Measurements from ENCODE around the gene COG7.
"Not testable (repeated sequence)": the region's sequence is repeated elsewhere in the genome, so short reads cannot be mapped to it uniquely, and the experiment has no call there.

Gene COG7

DNA sequence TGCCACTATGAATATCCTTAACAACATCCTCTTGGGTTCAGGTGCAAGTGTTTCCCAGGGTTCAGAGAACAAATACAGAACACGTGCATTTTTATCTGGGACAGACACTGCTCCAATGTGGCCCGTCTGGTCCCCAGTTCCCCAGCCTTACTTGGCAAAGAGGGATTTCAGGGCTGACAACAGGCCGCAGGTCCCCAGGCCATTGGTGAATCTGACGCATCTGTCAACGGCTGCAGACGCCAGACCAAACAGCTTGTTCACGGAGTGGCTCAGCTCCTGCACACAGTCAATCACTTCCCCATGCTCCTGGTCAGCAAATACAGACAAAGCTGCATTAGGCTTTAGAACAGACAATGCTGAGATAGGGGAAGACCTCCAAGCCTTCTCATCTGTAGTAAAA is 36.2 kb downstream of the COG7 start:
- FAIRE-seq (no peak), DNase-seq (ENCODE audit: insufficient read length, low spot score) (no peak)

DNA sequence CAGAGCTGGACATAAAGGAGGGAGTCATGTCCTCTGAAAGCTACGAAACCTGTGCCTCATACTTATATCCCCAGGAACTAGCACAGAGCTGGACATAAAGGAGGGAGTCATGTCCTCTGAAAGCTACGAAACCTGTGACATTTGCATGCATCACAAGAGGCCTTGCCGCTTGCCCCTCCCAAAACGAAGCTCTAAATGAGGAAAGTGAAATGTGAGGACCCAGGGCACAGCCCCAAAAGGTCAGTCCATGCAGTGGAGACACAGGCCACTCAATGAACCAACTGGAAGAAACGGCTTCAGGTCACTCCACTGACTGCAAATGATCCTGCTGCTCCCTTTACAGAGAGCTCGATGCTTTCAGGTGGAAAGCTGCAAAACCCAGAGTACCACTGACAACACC is 38.3 kb downstream of the COG7 start:
- DNase-seq (ENCODE audit: insufficient read length, low spot score) (no peak), FAIRE-seq (no peak)

DNA sequence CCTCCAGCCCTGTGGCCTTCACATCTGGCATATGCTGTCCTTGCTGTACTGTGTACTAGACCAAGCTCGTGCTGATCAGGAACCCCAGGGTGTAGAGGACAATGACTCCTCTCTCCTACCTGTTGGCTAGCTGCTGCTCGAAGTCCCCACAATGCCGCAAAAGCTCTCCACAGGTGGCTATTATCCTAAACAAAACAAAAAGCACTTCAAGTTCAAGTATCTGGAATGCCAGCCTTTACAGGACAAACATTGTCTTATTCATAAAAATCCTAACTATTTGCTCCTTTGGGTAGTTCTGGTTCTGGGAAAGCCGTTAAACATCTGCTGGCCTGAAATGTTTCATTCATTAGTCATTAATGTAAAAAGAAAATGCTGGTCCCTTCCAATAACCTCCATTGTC is 42.8 kb downstream of the COG7 start:
- no peak for DNase-seq (ENCODE audit: insufficient read length, low spot score)
- FAIRE-seq, result no peak

DNA sequence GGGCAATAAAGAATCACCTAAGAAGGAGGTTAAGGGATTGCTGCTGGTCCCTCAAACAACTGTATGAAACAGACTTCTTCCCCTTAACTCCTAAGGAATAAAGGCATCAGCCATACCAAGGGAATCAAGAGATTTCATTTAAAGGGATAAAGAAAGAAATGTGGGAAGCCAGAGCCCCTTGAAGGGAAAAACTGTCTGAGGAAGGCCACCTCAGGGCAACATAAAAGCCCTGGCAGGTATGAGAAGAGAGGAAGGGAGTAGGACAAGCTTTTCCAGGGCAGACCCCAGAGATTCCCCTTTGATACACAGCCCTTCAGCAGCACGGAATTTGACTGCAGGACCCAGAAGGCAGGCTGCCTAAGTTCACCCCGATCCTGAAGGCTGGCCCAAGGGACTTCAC is 43.5 kb downstream of the COG7 start:
- no peak for DNase-seq (ENCODE audit: insufficient read length, low spot score)
- no peak for FAIRE-seq

DNA sequence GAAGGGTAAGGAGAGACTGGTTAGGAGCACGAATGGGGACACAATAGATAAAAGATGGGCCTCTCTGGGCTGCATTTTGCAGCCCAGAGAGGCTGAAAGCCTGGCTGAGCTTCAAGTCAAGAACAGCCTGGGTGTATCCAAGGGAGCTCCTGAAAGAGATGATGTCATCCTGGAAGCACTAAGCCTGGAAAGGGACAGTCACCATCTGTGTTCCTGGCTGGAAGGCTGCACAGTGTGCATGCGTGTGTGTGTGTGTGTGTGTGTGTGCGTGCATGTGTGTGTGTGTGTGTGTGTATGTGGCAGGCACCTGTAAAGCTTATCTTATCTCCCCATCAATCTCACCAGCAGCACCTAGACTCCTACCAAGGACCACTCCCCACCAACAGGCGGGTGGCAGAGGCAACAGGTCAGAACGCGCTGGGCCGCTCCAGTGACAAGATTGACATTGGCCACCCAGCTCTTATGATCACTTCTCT is 44.1 kb downstream of the COG7 start:
- FAIRE-seq (no peak), DNase-seq (ENCODE audit: insufficient read length, low spot score) (no peak)

DNA sequence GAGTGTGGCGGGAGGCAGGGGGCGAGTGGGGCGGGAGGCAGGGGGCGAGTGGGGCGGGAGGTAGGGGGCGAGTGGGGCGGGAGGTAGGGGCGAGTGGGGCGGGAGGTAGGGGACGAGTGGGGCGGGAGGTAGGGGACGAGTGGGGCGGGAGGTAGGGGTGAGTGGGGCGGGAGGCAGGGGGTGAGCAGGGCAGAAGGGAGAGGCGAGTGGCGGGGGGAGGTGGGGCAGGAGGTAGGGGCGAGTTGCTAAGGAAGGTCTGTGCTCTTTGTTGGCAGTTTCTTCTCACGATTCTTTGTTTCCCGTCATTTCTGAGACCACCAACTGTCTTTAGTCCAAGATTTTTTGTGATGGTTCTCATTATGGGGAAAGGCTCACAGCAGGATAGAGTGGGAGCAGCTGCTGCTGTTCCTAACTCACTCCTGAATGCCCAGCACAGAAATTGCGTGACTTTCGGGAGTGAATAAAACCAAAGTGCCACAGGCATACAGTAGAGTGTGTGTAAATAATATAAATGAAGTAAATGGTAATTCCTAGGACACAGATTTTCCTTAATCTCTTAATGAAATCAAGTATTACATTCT is 44.7 kb downstream of the COG7 start:
- DNase-seq (ENCODE audit: insufficient read length, low spot score) (no peak), FAIRE-seq (no peak)

DNA sequence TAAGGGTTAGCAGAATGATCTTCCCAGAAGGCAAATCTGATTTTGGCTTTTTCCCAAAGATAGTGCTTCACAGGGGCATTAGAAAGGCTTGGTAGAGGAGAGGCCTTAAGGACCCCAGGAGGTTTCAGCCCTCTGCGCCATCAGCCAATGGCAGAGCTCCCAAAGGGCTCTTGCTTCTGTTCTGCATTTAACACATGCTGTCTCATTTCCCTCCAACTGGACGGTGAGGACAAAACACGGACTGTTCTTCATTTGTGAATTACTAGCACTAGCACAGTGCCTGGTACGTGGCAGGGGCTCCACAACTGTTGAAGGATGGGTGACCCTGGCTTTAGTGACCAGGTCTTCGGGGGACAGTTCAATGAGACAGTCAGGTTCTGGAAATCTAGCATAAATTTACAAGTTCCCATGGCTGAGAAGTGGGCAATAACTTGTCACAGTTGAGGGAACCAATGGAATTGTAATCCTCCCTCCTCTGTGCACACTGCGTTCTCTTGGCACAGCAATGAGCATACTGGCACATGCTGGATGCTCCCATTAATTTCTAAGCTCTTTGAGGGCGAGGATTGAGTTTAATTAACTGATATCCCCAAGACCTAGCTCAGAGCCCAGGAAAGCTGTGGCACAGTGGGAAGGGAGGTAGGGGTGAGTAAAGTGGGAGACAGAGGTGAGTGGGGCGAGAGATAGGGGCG is 45.4 kb downstream of the COG7 start:
- FAIRE-seq (no peak), DNase-seq (ENCODE audit: insufficient read length, low spot score) (no peak)

DNA sequence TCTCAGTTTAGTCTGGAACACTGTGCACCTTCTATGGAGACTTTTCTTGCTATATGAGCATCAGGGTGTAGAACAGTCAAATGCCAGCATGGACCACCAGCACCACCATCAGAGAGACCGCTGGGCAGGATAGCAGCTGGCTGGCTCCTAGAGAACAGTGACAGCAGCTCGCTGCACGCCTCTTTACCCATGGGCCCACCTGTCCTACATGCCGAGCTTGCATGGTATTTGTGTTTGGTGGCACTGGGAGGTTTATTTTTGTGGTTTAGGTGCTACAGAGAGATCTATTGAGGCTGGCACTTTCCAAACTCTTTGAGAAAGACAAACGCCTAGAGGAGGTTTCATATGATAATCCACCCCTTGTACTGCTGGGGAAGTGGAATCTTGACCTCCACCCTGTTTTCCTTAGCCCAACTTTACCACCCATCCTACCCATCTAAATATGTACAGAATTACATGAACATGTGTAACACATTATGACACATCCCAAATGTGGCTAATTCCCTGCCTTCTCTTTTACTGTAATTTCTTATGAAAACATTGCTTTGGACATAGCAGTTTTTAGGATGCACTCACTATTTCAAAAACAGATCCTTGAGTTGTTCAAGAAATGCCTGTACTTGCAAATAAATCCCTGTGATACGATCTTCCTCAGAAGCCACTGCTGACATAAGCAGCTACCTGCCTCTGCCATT is 46.3 kb downstream of the COG7 start:
- no peak for FAIRE-seq
- no peak for DNase-seq (ENCODE audit: insufficient read length, low spot score)

DNA sequence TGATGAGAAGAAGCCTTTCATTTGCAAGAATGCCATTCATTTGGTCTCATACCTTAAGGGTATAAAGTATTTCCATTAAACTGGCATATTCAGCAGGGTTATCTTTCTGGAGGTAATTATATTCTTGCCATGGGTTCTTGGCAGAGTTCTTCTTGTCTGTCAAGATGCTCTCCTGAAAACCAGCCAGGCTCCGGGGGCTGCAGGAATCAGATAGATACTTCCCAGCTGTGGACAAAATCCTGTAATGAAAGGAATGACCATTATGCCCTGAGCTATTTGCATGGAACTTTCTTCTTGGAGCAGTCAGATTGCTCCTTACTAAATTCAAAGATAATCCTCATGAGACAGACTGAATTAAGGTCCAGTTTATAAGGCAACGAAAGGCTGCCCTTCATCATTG is 47.0 kb downstream of the COG7 start:
- no peak for DNase-seq (ENCODE audit: insufficient read length, low spot score)
- FAIRE-seq, result no peak

DNA sequence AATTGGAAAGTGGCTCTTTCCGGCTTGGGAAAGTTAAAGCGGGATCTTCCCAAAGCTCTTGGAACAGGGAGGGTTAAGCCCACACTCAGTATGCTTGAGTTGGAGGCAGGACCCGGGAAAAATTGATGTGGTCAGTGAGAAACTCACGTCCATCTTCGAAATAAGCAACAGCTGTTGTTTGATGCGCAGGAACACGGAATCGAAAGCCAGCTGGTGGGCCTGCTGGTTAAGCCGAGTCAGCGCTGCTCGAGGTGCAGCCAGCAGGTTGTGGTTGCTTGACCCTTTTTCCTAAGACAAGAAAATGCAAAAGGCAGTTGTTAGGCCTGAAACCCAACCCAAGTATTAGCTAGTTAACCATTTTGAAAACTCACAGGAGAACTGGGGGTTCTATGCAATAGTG is 49.4 kb downstream of the COG7 start:
- no peak for DNase-seq (ENCODE audit: insufficient read length, low spot score)
- no peak for FAIRE-seq

DNA sequence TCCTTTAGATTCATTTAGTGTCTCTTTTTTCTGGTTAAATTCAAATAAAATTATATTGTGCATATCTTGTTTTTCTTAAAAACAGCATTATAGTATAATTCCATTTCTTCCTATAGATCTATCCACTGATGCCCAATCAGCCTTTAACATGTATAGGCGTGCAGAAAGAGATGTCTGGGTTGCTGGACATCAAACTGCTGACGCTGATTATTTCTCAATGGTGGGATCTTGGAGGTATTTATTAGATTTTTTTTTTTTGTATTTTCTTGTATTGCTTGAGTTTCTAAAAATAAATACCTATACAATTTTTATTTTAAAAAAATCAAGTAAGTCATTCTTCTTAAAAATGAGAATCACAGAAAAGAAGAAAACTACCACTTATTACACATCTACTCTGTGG is 50.9 kb downstream of the COG7 start:
- DNase-seq (ENCODE audit: insufficient read length, low spot score), result no peak
- no peak for FAIRE-seq

DNA sequence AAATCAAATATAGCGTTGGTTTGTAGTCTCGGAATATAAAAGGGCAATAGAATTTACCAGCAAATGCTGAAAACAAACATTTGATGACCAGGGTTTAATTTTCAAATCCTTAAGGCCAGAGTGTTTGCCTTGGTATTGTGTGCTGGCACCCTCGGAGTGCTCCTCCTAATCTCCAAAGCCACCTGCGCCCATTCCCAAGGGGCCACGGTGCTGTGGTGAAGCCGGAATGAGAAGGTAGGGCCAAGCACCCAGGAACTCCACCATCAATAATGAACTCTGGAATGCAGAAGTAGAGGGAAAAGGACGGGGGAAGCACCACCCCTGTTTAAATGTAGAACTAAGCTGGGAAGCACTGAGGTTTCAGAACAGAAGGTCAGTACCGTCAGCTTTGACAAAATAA is 51.9 kb downstream of the COG7 start:
- DNase-seq (ENCODE audit: insufficient read length, low spot score) (no peak), FAIRE-seq (no peak)

DNA sequence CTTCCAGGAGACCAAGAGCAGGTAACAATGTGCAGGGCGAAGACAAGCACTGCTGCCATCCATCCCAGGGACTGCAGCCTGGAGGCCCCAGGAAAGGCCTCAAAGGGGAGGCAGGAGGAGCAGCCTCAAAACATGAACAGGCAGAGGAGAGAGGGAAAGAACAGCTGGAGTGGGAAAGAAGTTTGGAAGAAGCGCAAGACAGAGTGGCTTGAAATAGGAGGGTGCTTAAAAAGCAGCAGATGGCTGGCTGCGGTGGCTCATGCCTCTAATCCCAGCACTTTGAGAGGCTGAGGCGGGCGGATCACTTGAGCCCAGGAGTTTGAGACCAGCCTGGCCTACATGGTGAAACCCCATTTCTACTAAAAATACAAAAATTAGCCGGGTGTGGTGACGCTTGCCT is 52.5 kb downstream of the COG7 start:
- not testable (repeated sequence) for FAIRE-seq; DNase-seq (ENCODE audit: insufficient read length, low spot score)

DNA sequence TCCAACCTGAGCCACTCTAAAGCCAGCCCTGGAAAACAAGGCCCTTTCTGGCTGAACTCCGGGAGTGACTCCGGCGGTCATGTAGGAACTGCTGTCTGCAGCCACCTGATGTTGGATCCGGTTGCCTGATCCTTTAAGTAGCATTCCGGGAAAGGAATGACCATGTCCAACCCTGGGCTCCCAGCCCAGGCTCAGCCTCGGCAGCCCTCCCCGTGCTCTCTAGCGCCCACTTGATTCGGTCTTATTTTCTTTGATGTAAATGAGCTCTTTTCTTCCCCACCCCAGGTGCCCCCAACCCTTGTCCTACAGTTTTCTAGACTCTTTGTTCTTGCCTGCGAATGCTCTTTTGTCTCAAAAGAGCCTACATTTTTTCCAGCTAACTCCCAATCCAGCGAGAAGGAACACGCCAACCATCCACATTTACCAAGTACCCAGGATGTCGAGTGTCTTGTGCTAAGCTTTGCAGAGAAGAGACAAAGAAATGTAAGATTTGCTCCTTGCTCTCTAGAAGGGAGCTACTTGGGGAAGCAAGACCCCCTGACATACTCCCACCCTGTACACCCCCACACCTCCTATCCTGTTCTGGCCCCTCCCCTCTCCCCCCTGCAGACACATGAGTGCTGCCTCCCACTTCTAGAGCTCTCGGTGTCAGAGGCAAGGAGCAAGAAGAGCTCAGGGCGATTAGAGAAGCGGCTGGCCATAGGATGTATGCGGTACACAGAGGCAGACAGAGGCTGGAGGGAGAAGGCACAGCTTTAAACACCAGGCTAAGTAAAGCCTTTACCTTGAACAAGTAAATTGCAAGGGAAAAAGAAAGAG is 53.8 kb downstream of the COG7 start:
- FAIRE-seq, result no peak

DNA sequence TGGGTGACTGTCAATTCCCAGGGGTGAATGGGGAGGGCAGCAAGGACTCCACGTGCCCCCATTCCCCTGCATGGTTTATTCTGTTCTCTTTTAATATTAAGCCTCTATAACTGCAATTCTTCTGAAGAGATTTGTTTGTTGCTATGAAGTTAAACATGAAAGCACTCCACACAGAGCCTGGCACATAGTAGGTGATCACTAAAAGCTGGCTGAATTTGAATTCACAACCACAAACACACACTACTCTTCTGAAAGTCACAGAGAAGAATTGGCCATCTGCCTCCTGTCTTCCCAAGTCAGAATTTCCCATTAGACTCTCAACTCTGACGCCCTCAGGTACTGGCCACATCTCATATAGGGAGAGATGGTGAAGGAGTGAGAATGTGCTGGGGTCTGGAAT is 55.5 kb downstream of the COG7 start:
- DNase-seq (ENCODE audit: insufficient read length, low spot score) (no peak), FAIRE-seq (no peak)

More for the DNA sequence above, 53.8 kb downstream of the COG7 start:
- DNase-seq (ENCODE audit: insufficient read length, low spot score), result no peak

DNA sequence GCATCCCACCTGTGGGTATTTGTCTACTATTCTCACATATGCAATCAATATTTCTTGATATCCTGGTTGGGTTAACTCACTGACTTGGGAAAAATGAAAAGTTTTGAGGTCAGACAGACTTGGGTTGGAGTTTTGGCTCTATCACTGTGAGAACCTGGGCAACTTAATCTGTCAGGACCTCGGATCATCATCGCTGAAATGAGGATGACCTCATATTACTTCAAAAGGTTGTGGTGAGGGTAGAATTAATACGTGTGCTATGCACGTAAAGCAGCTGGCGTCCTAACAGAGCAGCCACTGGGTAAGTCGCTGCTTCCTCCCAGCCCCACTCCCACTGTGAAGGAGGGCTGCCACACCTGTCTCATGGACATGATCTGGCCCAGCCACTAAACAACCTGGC is 57.3 kb downstream of the COG7 start:
- DNase-seq (ENCODE audit: insufficient read length, low spot score), result no peak

DNA sequence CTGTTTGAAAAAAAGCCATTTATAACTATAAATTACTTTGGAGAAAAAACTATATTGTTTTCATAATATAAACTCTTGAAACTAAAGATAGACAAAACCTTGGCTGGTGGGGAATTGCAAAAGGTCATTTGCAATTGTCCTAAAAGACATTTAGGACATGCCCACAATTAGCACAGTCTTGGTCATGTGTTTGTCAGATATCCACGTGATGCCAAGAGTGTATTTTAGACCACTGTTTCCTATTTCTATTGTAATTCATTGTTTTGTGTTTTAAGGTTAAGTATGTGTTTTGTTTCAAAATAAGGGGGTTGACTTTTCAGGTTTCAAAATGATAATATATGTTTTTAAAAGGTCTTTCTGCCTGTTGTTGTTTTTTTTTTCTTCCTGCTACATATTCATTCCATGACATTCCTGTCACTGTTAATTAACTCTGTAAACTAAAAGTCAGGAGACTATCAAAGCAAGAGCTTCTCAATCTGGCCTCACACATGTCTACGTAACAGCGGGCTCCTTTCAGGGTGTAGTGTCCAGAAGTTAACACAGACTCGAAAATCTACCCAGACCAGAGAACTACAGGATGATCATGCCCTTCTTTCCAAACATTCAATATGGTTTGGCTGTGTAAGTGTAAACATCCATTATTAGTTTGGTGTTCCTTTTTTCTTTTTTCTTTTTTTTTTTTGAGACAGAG is 58.7 kb downstream of the COG7 start:
- FAIRE-seq (no peak), DNase-seq (ENCODE audit: insufficient read length, low spot score) (no peak)

More for the DNA sequence above, 57.3 kb downstream of the COG7 start:
- FAIRE-seq, result no peak

DNA sequence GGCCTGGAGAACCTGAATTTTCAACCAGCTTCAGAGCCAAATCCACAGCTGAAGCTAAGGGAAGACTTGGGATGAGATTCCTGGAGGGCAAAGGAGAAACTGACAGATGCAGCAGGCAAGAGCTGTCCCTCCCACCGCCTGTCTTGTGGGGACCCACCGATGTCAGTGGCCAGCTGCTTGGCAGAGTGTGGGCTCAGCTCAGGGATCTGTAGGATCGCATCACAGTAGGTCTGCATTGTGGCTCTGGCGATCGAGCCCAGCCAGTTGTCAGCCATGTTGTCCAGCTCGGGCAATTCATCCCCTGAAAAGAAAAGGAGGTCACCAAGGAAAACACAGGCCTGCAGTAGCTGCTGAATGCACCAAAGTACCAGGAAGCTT is 60.8 kb downstream of the COG7 start:
- no peak for FAIRE-seq

DNA sequence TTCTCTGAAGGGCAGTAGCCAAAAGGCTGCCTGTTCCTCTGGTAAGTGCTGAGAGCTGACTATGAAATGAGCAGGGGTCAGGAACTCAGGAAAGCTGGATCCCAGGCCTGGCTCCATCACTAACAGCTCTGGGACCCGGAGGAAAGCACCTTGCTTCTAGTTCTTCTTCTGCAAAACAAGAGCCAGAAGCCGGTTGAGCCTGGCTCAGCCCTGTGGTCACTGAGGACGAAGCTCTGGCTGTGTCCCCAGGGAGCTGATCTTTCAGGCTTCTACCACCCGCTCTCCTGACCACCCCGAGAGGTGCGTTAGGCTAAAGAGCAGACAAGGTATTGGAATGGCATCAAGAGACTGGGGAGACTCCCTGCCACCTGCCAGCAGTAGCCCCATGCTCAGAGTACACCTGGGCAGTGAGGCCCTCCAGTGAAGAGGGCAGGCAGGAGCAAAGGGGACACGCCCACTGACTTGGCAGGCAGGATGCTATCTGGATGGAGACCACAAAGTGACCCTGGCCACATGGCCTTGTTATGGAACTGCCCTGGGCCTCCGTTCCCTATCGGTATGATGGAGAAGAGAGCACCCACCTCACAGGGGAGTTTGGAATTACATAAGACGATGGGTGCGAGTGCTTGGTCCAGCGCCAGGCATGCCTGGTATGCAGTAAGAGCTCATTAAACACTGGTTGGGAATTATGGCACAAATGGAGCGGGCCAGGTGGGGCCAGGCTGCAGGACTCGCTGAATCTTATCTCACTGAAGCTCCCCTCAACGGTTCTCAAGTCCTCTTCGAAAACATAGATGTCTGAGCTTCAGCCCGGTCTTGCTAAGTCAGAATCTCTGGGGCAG is 61.4 kb downstream of the COG7 start:
- no peak for DNase-seq (ENCODE audit: insufficient read length, low spot score)
- no peak for FAIRE-seq

More for the DNA sequence above, 60.8 kb downstream of the COG7 start:
- DNase-seq (ENCODE audit: insufficient read length, low spot score), result no peak

DNA sequence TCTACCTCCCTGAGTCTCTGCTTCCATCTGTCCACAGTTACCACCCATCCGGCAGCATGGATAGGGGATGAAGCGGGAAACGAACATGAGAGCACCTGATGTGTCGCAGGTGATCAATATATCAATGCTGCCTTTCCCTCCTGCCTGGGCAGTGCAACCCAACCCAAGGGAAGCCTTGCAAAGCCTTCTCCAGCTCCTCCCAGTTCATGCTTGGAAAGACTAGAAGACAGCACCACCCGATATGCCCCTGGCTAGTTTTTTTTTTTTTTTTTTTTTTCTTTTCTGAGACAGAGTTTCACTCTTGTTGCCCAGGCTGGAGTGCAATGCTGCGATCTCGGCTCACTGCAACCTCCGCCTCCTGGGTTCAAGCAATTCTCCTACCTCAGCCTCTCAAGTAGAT is 63.1 kb downstream of the COG7 start:
- FAIRE-seq; DNase-seq (ENCODE audit: insufficient read length, low spot score): not testable (repeated sequence)
